ENCODE results near the gene EPGN.

EPGN gene

GRCh38 chr4:74344031-74344430 lies 35.8 kb downstream of the EPGN start:
- no peak for DNase-seq

- no peak for DNase-seq
Measured at GRCh38 chr4:74353858-74354257, 45.6 kb downstream of the EPGN start.

DNA sequence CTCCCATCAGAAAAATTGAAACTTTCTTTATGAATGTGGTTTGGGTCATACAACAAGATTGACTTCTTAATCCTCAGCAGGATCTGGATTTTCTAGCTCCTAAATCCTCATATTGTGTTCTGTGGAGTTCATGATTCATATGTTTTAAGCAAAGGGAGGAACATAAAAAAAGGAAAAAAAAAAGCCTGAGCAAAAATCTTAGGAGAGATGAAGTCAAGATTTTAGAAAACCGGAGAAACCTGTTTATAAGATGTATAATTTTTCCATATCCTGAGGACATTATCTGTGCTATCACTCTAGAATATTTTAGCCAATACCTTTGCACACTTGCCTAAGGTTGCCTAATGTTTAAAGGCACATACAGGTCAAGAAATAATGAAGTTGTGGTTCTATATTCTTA lies 49.7 kb downstream of the EPGN start:
- DNase-seq = no peak

GRCh38 chr4:74361671-74362070 lies 53.4 kb downstream of the EPGN start:
- no peak for DNase-seq

DNA sequence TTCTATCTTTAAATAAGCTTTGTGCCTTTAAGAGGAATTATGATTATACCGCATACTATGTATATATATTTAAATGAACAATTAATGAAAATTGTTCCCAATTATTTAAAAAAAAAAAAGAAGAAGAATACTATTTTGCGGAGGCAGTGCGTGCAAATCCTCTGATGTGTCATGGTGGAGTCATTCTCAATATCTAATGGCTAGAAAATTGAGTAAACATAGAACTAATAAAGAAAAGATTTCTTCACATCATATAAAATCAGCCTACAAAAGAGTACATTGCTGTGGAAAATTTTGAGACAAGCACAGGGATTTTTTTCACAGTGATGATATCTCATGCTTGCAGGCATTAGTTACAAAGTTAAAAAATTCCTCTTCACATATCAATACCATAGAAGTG lies 54.1 kb downstream of the EPGN start:
- DNase-seq = no peak

DNA sequence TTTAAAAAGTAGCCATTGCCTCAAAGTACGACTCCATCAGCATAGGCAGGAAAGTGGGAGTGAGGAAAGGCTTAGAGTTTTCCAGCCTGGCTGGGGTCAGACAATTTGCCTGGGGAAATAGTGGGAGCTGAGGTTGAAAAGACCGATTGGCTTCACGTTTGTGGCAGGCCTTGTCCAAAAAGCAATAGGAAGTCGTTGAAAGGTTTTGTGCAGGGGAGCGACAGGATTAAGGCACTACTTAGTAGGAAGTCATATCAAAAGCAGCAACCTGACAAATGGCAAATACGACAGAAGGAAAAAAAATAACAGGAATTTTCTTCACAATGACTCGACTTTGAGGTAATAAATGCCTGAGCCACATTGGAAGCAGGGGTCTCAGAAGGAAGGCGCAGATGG lies 56.0 kb downstream of the EPGN start:
- no peak for DNase-seq

DNA sequence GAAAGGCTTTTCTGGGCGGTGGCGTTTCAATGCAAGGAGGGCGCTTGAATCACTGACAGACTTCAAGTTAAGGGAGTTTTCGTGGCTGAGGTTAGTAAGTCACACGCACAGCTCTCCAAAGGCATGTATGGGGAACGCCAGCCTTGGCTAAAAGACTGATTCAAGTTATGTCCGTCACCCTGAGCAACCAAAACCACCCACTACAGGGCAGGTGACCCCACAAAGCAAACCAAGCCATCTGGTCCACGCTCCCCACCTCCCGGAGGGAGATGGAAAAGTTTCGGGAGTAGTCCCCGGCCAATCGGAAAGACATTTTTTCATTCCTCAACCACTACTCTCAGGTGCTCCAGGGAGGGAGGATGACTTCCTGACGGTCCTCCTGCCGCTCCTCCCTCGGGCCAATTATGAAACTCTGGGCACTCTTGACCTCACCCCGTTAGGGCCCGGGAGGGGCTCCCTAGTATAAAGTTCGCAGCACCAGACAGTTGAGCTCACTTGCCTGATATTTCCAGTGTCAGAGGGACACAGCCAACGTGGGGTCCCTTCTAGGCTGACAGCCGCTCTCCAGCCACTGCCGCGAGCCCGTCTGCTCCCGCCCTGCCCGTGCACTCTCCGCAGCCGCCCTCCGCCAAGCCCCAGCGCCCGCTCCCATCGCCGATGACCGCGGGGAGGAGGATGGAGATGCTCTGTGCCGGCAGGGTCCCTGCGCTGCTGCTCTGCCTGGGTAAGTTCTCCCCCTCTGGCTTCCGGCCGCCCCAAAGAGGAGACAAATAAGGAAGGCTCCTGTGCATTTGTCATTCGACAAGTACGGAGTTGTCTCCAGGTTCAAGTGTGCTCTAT lies 56.6 kb downstream of the EPGN start, which contains the start of gene EREG:
TSS of gene EREG (plus strand) at position 494 of the 840 bp plus-strand sequence. CDS start at position 658, 164 bp downstream.
- DNase-seq = no peak

GRCh38 chr4:74365761-74366160 lies 57.5 kb downstream of the EPGN start:
- no peak for DNase-seq
